D721Med (cell line): ENCODE data around the gene RSPH3.

Source experiments
- DNase-seq: peaks from one replicate; pipeline ENCODE4 v3.0.0; 2011; ENCODE audit warnings: low spot score; ENCODE audit not compliant: insufficient read length
- FAIRE-seq: peaks from 2 replicates; lab custom pipeline; 2011; peaks lifted over from hg19 to GRCh38; lab: Jason Lieb, UNC
- TF ChIP-seq, protein P1 (sequence below): IDR thresholded peaks from 2 replicates; pipeline ENCODE4 v1.5.1; 2012; ENCODE audit warnings: mild to moderate bottlenecking, control low read depth; ENCODE audit not compliant: insufficient read depth; ENCODE audit errors: missing control alignments

RSPH3 gene

DNA sequence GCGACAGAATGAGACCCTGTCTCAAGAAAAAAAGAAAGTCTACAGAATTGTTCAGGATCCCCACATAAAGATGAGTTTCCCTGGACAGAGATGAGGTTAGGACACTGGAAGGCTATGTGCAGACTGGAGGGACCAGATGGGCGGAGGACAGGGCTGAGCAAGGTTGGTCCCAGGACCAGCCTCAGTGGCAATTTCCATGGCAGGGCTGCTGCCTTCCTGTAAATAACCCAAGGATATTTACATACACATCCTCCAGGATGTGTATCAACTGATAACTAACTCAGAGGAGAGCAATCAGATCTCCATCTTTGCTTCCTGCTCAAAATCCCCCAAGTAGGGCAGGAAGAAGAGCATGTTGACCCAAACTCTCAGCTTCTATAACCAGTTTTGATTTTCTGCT lies 58.8 kb downstream of the RSPH3 start:
- TF ChIP-seq, protein P1, sequence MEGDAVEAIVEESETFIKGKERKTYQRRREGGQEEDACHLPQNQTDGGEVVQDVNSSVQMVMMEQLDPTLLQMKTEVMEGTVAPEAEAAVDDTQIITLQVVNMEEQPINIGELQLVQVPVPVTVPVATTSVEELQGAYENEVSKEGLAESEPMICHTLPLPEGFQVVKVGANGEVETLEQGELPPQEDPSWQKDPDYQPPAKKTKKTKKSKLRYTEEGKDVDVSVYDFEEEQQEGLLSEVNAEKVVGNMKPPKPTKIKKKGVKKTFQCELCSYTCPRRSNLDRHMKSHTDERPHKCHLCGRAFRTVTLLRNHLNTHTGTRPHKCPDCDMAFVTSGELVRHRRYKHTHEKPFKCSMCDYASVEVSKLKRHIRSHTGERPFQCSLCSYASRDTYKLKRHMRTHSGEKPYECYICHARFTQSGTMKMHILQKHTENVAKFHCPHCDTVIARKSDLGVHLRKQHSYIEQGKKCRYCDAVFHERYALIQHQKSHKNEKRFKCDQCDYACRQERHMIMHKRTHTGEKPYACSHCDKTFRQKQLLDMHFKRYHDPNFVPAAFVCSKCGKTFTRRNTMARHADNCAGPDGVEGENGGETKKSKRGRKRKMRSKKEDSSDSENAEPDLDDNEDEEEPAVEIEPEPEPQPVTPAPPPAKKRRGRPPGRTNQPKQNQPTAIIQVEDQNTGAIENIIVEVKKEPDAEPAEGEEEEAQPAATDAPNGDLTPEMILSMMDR, result no peak
- FAIRE-seq (no peak), DNase-seq (no peak)

DNA sequence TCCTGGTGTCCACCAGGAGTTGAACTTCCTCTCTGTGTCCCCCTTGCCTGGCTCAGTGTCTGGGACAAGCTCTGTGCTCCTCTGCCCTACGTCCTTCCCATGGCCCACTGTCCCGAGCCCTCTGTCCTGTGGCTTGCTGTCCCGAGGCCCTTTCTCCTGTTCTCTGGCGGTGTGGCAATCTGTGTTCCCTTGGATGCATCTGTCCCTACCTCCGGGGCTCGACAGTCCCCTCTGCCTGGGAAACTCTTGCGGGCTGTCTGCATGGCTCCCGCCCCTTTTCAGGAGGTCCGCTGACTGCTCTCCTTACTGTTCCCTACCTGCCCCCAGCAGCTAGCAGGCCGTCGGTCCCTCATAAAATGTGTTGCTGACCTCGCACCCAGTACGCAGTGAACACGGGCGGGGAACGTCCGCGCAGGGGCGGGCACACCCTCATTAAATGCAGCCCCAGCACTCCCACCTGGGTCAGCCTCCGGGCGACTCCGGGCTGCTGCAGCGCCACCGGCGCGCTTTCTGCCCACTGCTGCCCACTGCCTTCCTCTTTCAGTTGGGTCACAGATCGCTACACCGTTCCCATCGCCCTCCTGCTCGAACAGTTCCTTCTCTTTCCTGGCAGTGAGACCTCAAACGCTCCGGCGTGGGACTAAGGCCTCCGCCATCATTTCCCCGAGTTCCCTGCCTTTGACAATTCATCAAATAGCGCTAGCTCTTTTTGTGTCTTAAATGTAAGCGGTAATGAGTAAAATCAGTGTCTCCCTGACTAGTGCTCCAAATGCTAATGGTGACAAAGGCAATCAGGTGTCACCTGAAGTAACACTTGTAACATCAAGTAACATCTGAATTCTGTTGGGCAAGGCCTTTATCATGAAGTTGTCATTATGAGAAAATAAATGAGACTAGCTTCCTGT lies 60.5 kb downstream of the RSPH3 start:
- TF ChIP-seq, protein P1, result no peak
- DNase-seq, result no peak
- no peak for FAIRE-seq

- no peak for FAIRE-seq
- TF ChIP-seq, protein P1, result no peak
- no peak for DNase-seq
These were observed 61.2 kb downstream of the RSPH3 start for GRCh38 chr6:158938811-158939254.

GRCh38 chr6:158938220-158938619 lies 61.8 kb downstream of the RSPH3 start:
- TF ChIP-seq, protein P1, result no peak
- DNase-seq (no peak), FAIRE-seq (no peak)

GRCh38 chr6:158934157-158934556 lies 65.8 kb downstream of the RSPH3 start:
- DNase-seq (no peak), FAIRE-seq (no peak)
- TF ChIP-seq, protein P1, result no peak

GRCh38 chr6:158933079-158933595 lies 66.9 kb downstream of the RSPH3 start:
- TF ChIP-seq, protein P1, result no peak
- FAIRE-seq, result no peak
- DNase-seq, result no peak

DNA sequence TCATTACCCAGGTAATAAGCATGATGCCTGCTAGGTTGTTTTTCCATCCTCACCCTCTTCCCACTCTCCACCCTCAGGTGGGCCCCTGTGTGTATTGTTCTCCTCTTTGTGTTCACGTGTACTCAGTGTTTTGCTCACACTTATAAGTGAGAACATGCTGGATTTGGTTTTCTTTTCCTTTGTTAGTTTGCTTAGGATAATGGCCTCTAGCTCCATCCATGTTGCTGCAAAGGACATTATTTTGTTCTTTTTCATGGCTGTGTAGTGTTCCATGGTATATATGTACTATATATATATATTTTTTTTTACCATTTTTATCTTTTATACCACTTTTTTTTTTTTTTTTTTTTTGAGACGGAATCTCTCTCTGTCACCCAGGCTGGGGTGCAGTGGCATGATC lies 71.9 kb downstream of the RSPH3 start:
- DNase-seq (no peak), FAIRE-seq (no peak)
- TF ChIP-seq, protein P1, result no peak
